Progenitor cell of endocrine pancreas (in vitro differentiated cells): ENCODE data around the gene JADE1. TPM values are rescaled to one million over a fixed set of nuclear protein-coding genes. Genes with fewer than 3 reads are reported as not detected.

Experiments used
- DNase-seq: peaks from one replicate; pipeline ENCODE4 v3.0.0; 2021; ENCODE audit warnings: low spot score; ENCODE audit not compliant: unreplicated experiment
- H3K27ac Mint-ChIP-seq: 2 replicates; pipeline ENCODE4 v1.8.0; 2021; ENCODE audit warnings: mild to moderate bottlenecking, moderate library complexity, mixed read lengths
- H3K27me3 Mint-ChIP-seq: 2 replicates; pipeline ENCODE4 v1.8.0; 2021; ENCODE audit warnings: mixed read lengths
- H3K36me3 Mint-ChIP-seq: 2 replicates; pipeline ENCODE4 v1.8.0; 2022; ENCODE audit warnings: mixed read lengths; ENCODE audit not compliant: insufficient read depth
- H3K4me1 Mint-ChIP-seq: 2 replicates; pipeline ENCODE4 v1.8.0; 2021; ENCODE audit warnings: low read depth, mixed read lengths
- H3K4me3 Mint-ChIP-seq: 2 replicates; pipeline ENCODE4 v1.8.0; 2021; ENCODE audit warnings: low read depth, mild to moderate bottlenecking, moderate library complexity, mixed read lengths
- H3K9me3 Mint-ChIP-seq: 2 replicates; pipeline ENCODE4 v1.8.0; 2021; ENCODE audit warnings: low read depth, mixed read lengths
- CTCF ChIP-seq: fragments of 200-600 bp; sonication (generic); IDR thresholded peaks from one replicate; pipeline ENCODE4 v1.5.0; 2021; ENCODE audit warnings: antibody characterized with exemption, mild to moderate bottlenecking; ENCODE audit not compliant: unreplicated experiment
- total RNA-seq: library from RNA; stranded (reverse); gene quantifications from 2 replicates; pipeline ENCODE4 v1.2.1, GENCODE V29; 2021

JADE1 gene
- total RNA-seq, 1 donor from 2014 or later, result 35.3 TPM

DNA sequence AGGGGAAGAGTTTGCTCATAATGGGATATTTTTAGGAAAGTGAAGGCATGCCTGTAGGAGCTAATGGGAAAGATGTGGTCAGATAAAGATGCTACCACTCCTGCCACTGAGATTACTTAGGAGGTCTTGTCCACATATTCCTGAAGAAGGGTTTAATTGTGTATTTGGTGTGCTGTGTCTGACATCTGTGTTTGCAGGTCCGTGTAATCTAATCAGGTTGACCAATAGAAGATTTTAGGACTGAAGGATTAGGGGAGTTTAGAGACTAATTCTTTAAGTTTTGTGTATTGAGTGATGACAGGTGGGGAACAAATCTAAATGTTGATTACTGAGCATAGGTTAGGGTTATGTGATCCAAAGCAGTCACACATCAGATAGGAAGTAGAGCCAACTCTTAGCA lies 57.2 kb downstream of the JADE1 start:
- Mint-ChIP-seq H3K4me3 (no peak overlapping the region), H3K9me3 (no peaks in the 10 kb centered on the region), H3K27me3 (no peaks in the 10 kb centered on the region), H3K27ac (peak overlapping the region; percentile 6), H3K4me1 (peaks cover 9% of the 10 kb centered on the region), H3K36me3 (peaks cover 22% of the 10 kb centered on the region)
- DNase-seq, result no peak
- no peak for TF ChIP-seq CTCF

- Mint-ChIP-seq H3K27me3 (no peaks in the 10 kb centered on the region), H3K4me3 (no peak overlapping the region)
Measured at GRCh38 chr4:128868758-128869157, 59.3 kb downstream of the JADE1 start.

DNA sequence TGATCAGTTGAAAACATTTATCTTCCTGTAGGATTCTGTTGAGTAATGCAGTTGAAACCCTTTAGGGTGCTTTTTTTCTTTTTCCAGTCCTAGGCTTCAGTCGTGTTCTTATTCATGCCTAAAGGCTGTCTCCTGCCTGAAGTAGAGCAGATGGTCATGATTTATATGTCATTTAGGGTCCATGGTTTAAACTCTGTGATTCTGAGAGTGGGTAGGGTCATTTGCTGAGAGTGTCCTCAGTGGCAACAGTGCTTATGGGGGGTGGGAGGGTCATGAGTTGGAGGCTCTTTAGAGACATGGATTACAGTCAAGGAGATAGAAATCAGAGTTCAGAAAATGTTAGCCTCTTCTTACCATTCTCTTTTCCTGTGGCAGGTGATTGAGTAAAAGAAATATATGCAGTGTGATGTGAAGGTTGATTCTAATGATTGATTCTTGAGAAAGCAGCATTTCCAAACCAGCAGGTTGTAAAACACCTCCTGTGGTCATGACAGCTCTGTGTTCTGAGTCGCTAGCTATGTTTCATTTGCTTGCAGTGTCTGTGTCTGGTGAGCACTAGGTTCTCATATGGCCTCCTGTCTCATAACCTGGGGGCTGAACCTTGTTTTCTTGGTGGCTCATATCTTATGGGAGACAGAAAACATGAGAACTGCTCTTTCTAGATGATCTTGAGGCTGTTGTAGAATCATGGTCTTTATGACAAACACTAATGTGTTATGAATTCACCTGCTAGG lies 60.4 kb downstream of the JADE1 start:
- no peaks in the 10 kb centered on the region for H3K9me3 Mint-ChIP-seq
- H3K27ac Mint-ChIP-seq, result no peak overlapping the region

More at GRCh38 chr4:128868758-128869157, 59.3 kb downstream of the JADE1 start:
- H3K9me3 Mint-ChIP-seq, result no peaks in the 10 kb centered on the region
- no peak for DNase-seq
- H3K27ac Mint-ChIP-seq, result no peak overlapping the region
- H3K4me1 Mint-ChIP-seq, result peaks cover 9% of the 10 kb centered on the region
- no peak for TF ChIP-seq CTCF
- H3K36me3 Mint-ChIP-seq, result peaks cover 26% of the 10 kb centered on the region

GRCh38 chr4:128871948-128872347 lies 62.4 kb downstream of the JADE1 start:
- H3K27me3 Mint-ChIP-seq, result no peaks in the 10 kb centered on the region
- peaks cover 27% of the 10 kb centered on the region for H3K36me3 Mint-ChIP-seq
- no peak for TF ChIP-seq CTCF
- H3K9me3 Mint-ChIP-seq, result no peaks in the 10 kb centered on the region
- H3K4me3 Mint-ChIP-seq, result no peak overlapping the region
- H3K4me1 Mint-ChIP-seq, result peaks cover 4% of the 10 kb centered on the region
- no peak for DNase-seq
- peak overlapping the region; percentile 27 for H3K27ac Mint-ChIP-seq

More for the DNA sequence above, 60.4 kb downstream of the JADE1 start:
- Mint-ChIP-seq H3K4me1 (peaks cover 9% of the 10 kb centered on the region), H3K27me3 (no peaks in the 10 kb centered on the region), H3K4me3 (no peak overlapping the region), H3K36me3 (peaks cover 25% of the 10 kb centered on the region)
- TF ChIP-seq CTCF, result no peak
- no peak for DNase-seq

DNA sequence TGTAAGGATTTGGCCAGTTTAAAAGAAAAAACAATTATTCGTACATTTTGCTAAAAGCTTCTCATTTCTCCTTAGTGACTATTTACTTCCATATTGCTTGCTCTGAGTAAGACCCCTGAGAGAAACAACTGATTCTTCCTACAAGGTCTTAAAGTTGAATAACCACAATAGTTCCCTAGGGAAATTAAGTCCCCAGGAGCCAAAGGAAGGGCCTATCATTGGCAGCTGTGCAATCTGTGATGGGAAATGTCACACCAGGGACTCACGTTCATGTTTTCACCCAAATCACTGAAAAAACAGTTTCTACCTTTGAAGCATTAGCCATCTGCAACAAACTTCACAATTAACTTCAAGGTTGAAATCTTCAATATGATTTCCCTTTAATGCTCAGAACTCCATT lies 66.7 kb downstream of the JADE1 start:
- Mint-ChIP-seq H3K9me3 (no peaks in the 10 kb centered on the region), H3K27me3 (no peaks in the 10 kb centered on the region), H3K4me1 (no peaks in the 10 kb centered on the region), H3K4me3 (no peak overlapping the region), H3K27ac (no peak overlapping the region), H3K36me3 (peaks cover 14% of the 10 kb centered on the region)
- DNase-seq, result no peak
- no peak for TF ChIP-seq CTCF
